MCF 10A (cell line): Measurements from ENCODE around the gene ABHD16B. TPM values are rescaled to one million over a fixed set of nuclear protein-coding genes. Genes with fewer than 3 reads are reported as not detected.

ENCODE experiments used
- BruUV-seq: library from RNA; stranded (reverse); fragments of 400-500 nt; replicated peaks from 2 replicates; lab custom pipeline; 2021; lab: Mats Ljungman, UMichigan
- CTCF ChIA-PET: fragments of 300-600 bp; sonication (Branson Sonifier 250); formaldehyde crosslinking; extraction: SDS; loops from one replicate; lab custom pipeline; 2021; ENCODE audit warnings: antibody characterized with exemption, inconsistent platforms; lab: Yijun Ruan, JAX
- POLR2A ChIA-PET: fragments of 300-600, 350-650 bp; sonication (Branson Sonifier 250); formaldehyde crosslinking; extraction: SDS; loops from one replicate; lab custom pipeline; 2020; ENCODE audit warnings: antibody characterized with exemption, inconsistent platforms; lab: Yijun Ruan, JAX
- DNase-seq: peaks from one replicate; pipeline ENCODE4 v3.0.0-alpha.2; 2018; ENCODE audit not compliant: unreplicated experiment
- H3K27ac Mint-ChIP-seq: one replicate; pipeline ENCODE4 v1.8.0; 2022; ENCODE audit warnings: mild to moderate bottlenecking, low read depth, mixed read lengths; ENCODE audit not compliant: unreplicated experiment
- H3K27me3 Mint-ChIP-seq: one replicate; pipeline ENCODE4 v1.8.0; 2022; ENCODE audit warnings: mixed read lengths; ENCODE audit not compliant: insufficient read depth, unreplicated experiment
- H3K36me3 Mint-ChIP-seq: one replicate; pipeline ENCODE4 v1.8.0; 2022; ENCODE audit warnings: mild to moderate bottlenecking, moderate library complexity, mixed read lengths; ENCODE audit not compliant: insufficient read depth, unreplicated experiment
- H3K4me1 Mint-ChIP-seq: one replicate; pipeline ENCODE4 v1.8.0; 2022; ENCODE audit warnings: mixed read lengths; ENCODE audit not compliant: insufficient read depth, unreplicated experiment
- H3K4me3 Mint-ChIP-seq: one replicate; pipeline ENCODE4 v1.8.0; 2022; ENCODE audit warnings: mild to moderate bottlenecking, moderate library complexity, mixed read lengths; ENCODE audit not compliant: unreplicated experiment
- H3K9me3 Mint-ChIP-seq: one replicate; pipeline ENCODE4 v1.8.0; 2022; ENCODE audit warnings: mixed read lengths; ENCODE audit not compliant: unreplicated experiment
- intact Hi-C: fragments of 100-400 bp; cut with micrococcal nuclease; formaldehyde crosslinking; loops from 2 replicates; pipeline ENCODE4 v1.14.1; 2022
- total RNA-seq: library from RNA; stranded (reverse); gene quantifications from 2 replicates; pipeline ENCODE4 v1.2.3, GENCODE V29; 2022
- TF ChIP-seq, protein P1 (sequence below): fragments of 200-600 bp; IDR thresholded peaks from one replicate; pipeline ENCODE4 v1.8.0; 2022; ENCODE audit warnings: antibody characterized with exemption, mild to moderate bottlenecking; ENCODE audit not compliant: unreplicated experiment

ABHD16B gene
- total RNA-seq, 1 experiment from 2014 or later = not detected

- H3K36me3 Mint-ChIP-seq = peaks cover 17% of the 10 kb centered on the region
- H3K9me3 Mint-ChIP-seq = no peaks in the 10 kb centered on the region
- H3K27me3 Mint-ChIP-seq = peaks cover 13% of the 10 kb centered on the region
- TF ChIP-seq, protein P1, sequence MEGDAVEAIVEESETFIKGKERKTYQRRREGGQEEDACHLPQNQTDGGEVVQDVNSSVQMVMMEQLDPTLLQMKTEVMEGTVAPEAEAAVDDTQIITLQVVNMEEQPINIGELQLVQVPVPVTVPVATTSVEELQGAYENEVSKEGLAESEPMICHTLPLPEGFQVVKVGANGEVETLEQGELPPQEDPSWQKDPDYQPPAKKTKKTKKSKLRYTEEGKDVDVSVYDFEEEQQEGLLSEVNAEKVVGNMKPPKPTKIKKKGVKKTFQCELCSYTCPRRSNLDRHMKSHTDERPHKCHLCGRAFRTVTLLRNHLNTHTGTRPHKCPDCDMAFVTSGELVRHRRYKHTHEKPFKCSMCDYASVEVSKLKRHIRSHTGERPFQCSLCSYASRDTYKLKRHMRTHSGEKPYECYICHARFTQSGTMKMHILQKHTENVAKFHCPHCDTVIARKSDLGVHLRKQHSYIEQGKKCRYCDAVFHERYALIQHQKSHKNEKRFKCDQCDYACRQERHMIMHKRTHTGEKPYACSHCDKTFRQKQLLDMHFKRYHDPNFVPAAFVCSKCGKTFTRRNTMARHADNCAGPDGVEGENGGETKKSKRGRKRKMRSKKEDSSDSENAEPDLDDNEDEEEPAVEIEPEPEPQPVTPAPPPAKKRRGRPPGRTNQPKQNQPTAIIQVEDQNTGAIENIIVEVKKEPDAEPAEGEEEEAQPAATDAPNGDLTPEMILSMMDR = no peak
- no peak for DNase-seq
- no peaks in the 10 kb centered on the region for H3K4me1 Mint-ChIP-seq
- ChIA-PET POLR2A (interaction anchor here (4.0 kb wide), 1 partner anchor 11 kb away, joined by 22 read pairs; the partner anchor contains the start of gene TPD52L2), CTCF (interaction anchor here (0.6 to 0.9 kb wide), 2 partner anchors 10 to 157 kb away, joined by 3 to 4 read pairs; no protein-coding TSS in a partner anchor)
- intact Hi-C loops = no loop called here
- no peak overlapping the region for H3K27ac Mint-ChIP-seq
- BruUV-seq = no TSS peak
- H3K4me3 Mint-ChIP-seq = no peak overlapping the region
Observed at GRCh38 chr20:63854069-63854765, 7.1 kb upstream of the ABHD16B start.

DNA sequence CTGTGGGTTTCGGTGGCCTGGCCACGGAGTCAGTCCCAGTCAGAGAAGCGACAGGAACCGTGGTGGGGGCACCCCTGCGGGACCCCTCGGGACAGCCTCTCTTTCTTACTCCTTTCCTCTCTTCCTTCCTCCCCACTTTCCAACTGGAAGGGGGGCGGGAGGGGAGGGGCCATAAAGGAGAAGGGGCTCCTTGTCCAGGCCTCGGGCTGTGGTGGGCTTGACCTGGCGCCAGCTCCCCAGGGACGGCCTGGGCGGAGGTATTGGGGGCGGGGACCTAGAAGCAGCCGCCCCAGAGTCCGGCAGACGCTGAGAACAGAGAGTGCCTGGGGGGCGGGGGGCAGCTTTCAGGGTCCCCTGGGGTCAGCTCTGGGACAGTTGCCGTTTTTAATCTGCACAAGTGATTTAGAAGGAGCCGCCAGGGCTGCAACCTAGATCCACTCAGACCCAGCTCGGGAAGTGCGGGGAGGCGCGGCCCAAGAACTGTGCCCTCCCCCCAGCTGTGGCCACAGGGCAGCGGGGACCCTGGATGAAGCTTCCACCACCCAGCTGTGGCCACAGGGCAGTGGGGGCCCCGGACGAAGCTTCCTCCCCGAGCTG lies 6.4 kb upstream of the ABHD16B start:
- intact Hi-C loops = no loop called here
- H3K9me3 Mint-ChIP-seq = no peaks in the 10 kb centered on the region
- H3K27me3 Mint-ChIP-seq = peaks cover 13% of the 10 kb centered on the region
- no peak for DNase-seq
- CTCF ChIA-PET = interaction anchor here (0.6 to 0.9 kb wide), 3 partner anchors 10 to 158 kb away, joined by 3 to 4 read pairs (median 3); no protein-coding TSS in a partner anchor
- POLR2A ChIA-PET = interaction anchor here (4.0 kb wide), 1 partner anchor 10 kb away, joined by 22 read pairs; the partner anchor contains the start of gene TPD52L2
- no peak overlapping the region for H3K4me3 Mint-ChIP-seq
- TF ChIP-seq, protein P1 = no peak
- no TSS peak for BruUV-seq
- H3K4me1 Mint-ChIP-seq = no peaks in the 10 kb centered on the region
- no peak overlapping the region for H3K27ac Mint-ChIP-seq
- H3K36me3 Mint-ChIP-seq = peaks cover 13% of the 10 kb centered on the region

- intact Hi-C loops = no loop called here
- no peak overlapping the region for H3K27ac Mint-ChIP-seq
- H3K27me3 Mint-ChIP-seq = peaks cover 11% of the 10 kb centered on the region
- ChIA-PET CTCF (interaction anchor here (0.7 to 0.9 kb wide), 2 partner anchors 9 to 69 kb away, joined by 3 read pairs; no protein-coding TSS in a partner anchor), POLR2A (interaction anchor here (4.0 kb wide), 1 partner anchor 9 kb away, joined by 22 read pairs; the partner anchor contains the start of gene TPD52L2)
- H3K4me3 Mint-ChIP-seq = no peak overlapping the region
- H3K36me3 Mint-ChIP-seq = peaks cover 13% of the 10 kb centered on the region
- H3K9me3 Mint-ChIP-seq = no peaks in the 10 kb centered on the region
- no peak for DNase-seq
- H3K4me1 Mint-ChIP-seq = no peaks in the 10 kb centered on the region
- no TSS peak for BruUV-seq
- TF ChIP-seq, protein P1 = no peak
Observed at GRCh38 chr20:63855363-63856097, 5.8 kb upstream of the ABHD16B start.
